ENCODE data around the gene H6PD.

H6PD gene

DNA sequence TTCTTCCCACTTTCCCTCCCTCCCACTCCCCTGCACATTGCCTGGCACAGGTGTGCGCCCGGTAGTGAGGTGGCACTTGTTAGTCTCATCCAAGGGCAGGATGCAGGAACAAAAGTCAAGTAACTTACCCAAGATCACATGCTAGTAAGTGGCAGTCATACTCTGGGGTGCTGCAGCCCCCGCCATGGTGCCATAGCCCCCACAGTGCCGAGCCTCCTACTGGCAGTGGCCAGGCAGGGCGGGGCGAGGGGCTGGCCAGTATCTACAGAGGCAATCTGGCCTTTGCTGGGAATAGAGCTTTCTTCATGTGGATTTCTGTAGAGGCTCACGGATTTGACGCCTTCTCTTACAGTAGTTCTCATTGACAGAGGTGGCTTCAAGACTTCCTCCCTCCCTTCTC, 26.9 kb downstream of the H6PD start:
- H3K36me3 ChIP-seq (ENCODE audit: control insufficient read depth, insufficient read depth, low read length), result peaks cover 9% of the 10 kb centered on the region; the same call in 1 of the 2 replicates

DNA sequence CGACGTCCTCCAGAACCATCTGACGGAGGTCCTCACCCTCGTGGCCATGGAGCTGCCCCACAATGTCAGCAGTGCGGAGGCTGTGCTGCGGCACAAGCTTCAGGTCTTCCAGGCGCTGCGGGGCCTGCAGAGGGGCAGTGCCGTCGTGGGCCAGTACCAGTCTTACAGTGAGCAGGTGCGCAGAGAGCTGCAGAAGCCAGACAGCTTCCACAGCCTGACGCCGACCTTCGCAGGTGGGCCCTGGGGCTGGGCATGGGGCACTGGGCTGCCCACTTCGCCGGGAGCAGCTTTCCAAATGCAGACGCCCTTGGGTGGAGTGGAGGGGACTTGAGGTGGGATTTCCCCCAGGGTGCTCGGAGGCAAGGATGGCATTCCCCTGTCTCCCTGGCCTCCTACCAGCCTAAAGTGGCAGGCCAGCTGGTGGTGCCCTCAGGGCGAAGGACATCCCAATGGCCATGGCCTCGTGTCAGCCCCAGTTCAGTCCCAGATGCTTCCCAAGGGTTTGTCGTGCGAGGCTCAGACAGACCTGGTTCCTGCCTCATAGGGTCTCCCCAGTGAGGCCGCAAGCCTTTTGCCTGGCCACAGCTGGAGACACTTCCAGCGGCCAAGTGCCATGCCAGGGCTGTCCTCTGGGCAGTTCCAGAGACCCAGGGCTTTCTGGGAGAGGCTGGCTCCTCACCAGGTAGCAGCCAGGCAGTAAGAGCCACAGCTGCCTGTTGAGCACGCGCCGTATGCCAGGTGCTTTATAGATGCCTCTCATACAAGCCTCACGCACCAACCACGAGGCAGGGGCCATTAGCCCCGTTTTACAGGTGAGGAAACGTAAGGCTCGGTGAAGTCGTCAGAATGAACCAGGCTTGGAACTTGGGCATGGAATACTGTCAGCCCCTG, 27.8 kb downstream of the H6PD start:
- Histone ChIP-seq H3K4me3 (ENCODE audit: low read depth, low read length) (no peak overlapping the region), H3K9me3 (ENCODE audit: control insufficient read depth, insufficient read depth, low read depth, low read length) (peaks cover 26% of the 10 kb centered on the region), H3K36me3 (ENCODE audit: control insufficient read depth, insufficient read depth, low read length) (peaks cover 9% of the 10 kb centered on the region; the same call in 1 of the 2 replicates), H3K27me3 (ENCODE audit: control insufficient read depth, insufficient read depth, low read length) (no peaks in the 10 kb centered on the region), H3K27ac (ENCODE audit: low read depth, low read length) (no peak overlapping the region), H3K9ac (ENCODE audit: low read length) (no peak overlapping the region), H3K4me1 (ENCODE audit: control insufficient read depth, insufficient read depth, low read length) (peaks cover 2% of the 10 kb centered on the region; the same call in 1 of the 2 replicates)

More for the DNA sequence above, 26.9 kb downstream of the H6PD start:
- H3K9me3 ChIP-seq (ENCODE audit: control insufficient read depth, insufficient read depth, low read depth, low read length), result peaks cover 26% of the 10 kb centered on the region
- H3K4me3 ChIP-seq (ENCODE audit: low read depth, low read length), result no peak overlapping the region
- no peaks in the 10 kb centered on the region; the same call in 1 of the 2 replicates for H3K4me1 ChIP-seq (ENCODE audit: control insufficient read depth, insufficient read depth, low read length)
- H3K9ac ChIP-seq (ENCODE audit: low read length), result no peak overlapping the region
- no peak overlapping the region for H3K27ac ChIP-seq (ENCODE audit: low read depth, low read length)
- no peaks in the 10 kb centered on the region for H3K27me3 ChIP-seq (ENCODE audit: control insufficient read depth, insufficient read depth, low read length)

DNA sequence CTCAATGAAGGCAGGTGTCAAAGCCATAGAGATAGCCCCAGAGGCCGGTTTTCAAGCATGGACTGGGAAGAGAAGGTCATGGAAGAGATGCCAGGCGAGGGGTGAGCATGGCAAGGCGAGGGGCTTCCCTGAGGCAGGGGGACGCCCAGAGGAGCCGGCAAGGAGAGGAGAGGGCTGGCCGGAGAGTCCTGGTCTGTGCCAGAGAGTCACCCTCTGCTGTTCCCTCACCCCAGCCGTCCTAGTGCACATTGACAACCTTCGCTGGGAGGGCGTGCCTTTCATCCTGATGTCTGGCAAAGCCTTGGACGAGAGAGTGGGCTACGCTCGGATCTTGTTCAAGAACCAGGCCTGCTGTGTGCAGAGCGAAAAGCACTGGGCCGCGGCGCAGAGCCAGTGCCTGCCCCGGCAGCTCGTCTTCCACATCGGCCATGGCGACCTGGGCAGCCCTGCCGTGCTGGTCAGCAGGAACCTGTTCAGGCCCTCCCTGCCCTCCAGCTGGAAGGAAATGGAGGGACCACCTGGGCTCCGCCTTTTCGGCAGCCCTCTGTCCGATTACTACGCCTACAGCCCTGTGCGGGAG, 28.8 kb downstream of the H6PD start:
- peaks cover 2% of the 10 kb centered on the region; the same call in 1 of the 2 replicates for H3K4me1 ChIP-seq (ENCODE audit: control insufficient read depth, insufficient read depth, low read length)
- H3K9me3 ChIP-seq (ENCODE audit: control insufficient read depth, insufficient read depth, low read depth, low read length), result peaks cover 20% of the 10 kb centered on the region
- no peak overlapping the region for H3K4me3 ChIP-seq (ENCODE audit: low read depth, low read length)
- no peak overlapping the region for H3K9ac ChIP-seq (ENCODE audit: low read length)
- peaks cover 9% of the 10 kb centered on the region; the same call in 1 of the 2 replicates for H3K36me3 ChIP-seq (ENCODE audit: control insufficient read depth, insufficient read depth, low read length)
- no peak overlapping the region for H3K27ac ChIP-seq (ENCODE audit: low read depth, low read length)
- no peaks in the 10 kb centered on the region for H3K27me3 ChIP-seq (ENCODE audit: control insufficient read depth, insufficient read depth, low read length)

DNA sequence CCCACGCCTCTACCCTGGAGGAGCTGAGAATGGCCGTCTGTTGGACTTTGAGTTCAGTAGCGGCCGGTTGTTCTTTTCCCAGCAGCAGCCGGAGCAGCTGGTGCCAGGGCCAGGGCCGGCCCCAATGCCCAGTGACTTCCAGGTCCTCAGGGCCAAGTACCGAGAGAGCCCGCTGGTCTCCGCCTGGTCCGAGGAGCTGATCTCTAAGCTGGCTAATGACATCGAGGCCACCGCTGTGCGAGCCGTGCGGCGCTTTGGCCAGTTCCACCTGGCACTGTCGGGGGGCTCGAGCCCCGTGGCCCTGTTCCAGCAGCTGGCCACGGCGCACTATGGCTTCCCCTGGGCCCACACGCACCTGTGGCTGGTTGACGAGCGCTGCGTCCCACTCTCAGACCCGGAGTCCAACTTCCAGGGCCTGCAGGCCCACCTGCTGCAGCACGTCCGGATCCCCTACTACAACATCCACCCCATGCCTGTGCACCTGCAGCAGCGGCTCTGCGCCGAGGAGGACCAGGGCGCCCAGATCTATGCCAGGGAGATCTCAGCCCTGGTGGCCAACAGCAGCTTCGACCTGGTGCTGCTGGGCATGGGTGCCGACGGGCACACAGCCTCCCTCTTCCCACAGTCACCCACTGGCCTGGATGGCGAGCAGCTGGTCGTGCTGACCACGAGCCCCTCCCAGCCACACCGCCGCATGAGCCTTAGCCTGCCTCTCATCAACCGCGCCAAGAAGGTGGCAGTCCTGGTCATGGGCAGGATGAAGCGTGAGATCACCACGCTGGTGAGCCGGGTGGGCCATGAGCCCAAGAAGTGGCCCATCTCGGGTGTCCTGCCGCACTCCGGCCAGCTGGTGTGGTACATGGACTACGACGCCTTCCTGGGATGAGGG, 29.7 kb downstream of the H6PD start:
- Histone ChIP-seq H3K9ac (ENCODE audit: low read length) (no peak overlapping the region), H3K9me3 (ENCODE audit: control insufficient read depth, insufficient read depth, low read depth, low read length) (peaks cover 13% of the 10 kb centered on the region), H3K4me3 (ENCODE audit: low read depth, low read length) (no peak overlapping the region), H3K27ac (ENCODE audit: low read depth, low read length) (no peak overlapping the region), H3K4me1 (ENCODE audit: control insufficient read depth, insufficient read depth, low read length) (peaks cover 2% of the 10 kb centered on the region; the same call in 1 of the 2 replicates), H3K36me3 (ENCODE audit: control insufficient read depth, insufficient read depth, low read length) (peaks cover 9% of the 10 kb centered on the region; the same call in 1 of the 2 replicates), H3K27me3 (ENCODE audit: control insufficient read depth, insufficient read depth, low read length) (no peaks in the 10 kb centered on the region)

DNA sequence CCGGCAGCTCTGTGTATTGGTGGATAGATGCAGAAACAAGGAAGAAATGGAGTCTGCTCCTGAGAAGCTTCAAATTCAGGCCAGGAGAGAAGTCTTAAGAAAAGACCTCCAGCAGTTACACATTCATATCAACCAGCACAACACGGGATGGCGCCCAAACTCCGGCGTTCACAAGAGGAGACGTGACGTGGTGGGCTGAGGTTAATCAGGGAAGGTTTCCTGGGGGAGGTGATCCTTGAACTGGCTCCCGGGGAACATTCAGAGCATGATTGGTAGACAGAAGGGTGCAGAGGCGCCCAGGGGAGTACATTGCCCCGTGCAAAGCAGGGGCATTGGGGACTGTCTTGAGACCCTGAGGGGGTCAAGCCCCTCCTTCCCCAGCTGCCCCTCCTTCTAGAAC, 30.5 kb downstream of the H6PD start:
- Histone ChIP-seq H3K4me3 (ENCODE audit: low read depth, low read length) (no peak overlapping the region), H3K27me3 (ENCODE audit: control insufficient read depth, insufficient read depth, low read length) (no peaks in the 10 kb centered on the region), H3K9me3 (ENCODE audit: control insufficient read depth, insufficient read depth, low read depth, low read length) (peaks cover 5% of the 10 kb centered on the region), H3K27ac (ENCODE audit: low read depth, low read length) (no peak overlapping the region), H3K4me1 (ENCODE audit: control insufficient read depth, insufficient read depth, low read length) (peaks cover 2% of the 10 kb centered on the region; the same call in 1 of the 2 replicates), H3K36me3 (ENCODE audit: control insufficient read depth, insufficient read depth, low read length) (peaks cover 9% of the 10 kb centered on the region; the same call in 1 of the 2 replicates), H3K9ac (ENCODE audit: low read length) (no peak overlapping the region)

DNA sequence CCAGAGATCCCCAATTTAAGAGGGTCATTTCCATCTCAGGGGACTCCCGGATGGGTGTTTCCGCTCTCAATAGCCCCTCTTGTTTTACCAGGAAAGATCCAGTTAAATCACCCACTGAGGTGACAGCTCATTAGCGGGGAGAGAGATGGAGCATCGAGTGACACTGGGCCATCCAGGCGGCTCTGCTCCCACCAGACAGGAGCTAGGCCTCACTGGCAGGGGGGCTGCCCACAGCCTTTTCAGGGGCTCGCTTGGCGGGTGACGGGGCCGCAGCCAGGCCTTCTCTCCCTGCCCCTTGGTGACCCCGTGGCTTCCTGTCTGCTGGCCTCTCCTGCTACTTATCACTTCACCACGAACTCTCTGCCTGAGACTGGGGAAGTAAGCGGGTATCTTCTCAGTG, 31.4 kb downstream of the H6PD start:
- Histone ChIP-seq H3K27ac (ENCODE audit: low read depth, low read length) (no peak overlapping the region), H3K4me1 (ENCODE audit: control insufficient read depth, insufficient read depth, low read length) (peaks cover 5% of the 10 kb centered on the region; the same call in 1 of the 2 replicates), H3K36me3 (ENCODE audit: control insufficient read depth, insufficient read depth, low read length) (peaks cover 9% of the 10 kb centered on the region; the same call in 1 of the 2 replicates), H3K9me3 (ENCODE audit: control insufficient read depth, insufficient read depth, low read depth, low read length) (no peaks in the 10 kb centered on the region), H3K4me3 (ENCODE audit: low read depth, low read length) (no peak overlapping the region), H3K27me3 (ENCODE audit: control insufficient read depth, insufficient read depth, low read length) (no peaks in the 10 kb centered on the region), H3K9ac (ENCODE audit: low read length) (no peak overlapping the region)

DNA sequence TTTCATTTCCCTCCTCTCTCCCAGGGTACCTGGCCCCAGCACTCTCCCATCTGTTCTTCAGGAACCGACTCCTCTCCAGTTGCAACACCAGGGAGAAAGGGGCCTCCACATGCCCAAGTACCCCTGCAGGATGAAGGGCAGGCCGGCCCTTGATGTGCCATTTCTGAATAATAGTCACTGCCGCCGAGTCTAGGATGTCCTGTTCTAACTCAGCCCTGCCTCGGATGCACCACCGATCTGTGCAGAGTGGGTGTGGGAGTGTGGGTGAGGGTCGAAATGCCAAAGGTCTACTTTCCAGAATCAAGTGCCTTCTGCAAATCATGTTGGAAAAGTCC, 32.7 kb downstream of the H6PD start:
- Histone ChIP-seq H3K36me3 (ENCODE audit: control insufficient read depth, insufficient read depth, low read length) (peaks cover 9% of the 10 kb centered on the region; the same call in 1 of the 2 replicates), H3K4me3 (ENCODE audit: low read depth, low read length) (no peak overlapping the region), H3K4me1 (ENCODE audit: control insufficient read depth, insufficient read depth, low read length) (peaks cover 5% of the 10 kb centered on the region; the same call in 1 of the 2 replicates), H3K27me3 (ENCODE audit: control insufficient read depth, insufficient read depth, low read length) (no peaks in the 10 kb centered on the region), H3K27ac (ENCODE audit: low read depth, low read length) (no peak overlapping the region), H3K9me3 (ENCODE audit: control insufficient read depth, insufficient read depth, low read depth, low read length) (no peaks in the 10 kb centered on the region), H3K9ac (ENCODE audit: low read length) (no peak overlapping the region)

DNA sequence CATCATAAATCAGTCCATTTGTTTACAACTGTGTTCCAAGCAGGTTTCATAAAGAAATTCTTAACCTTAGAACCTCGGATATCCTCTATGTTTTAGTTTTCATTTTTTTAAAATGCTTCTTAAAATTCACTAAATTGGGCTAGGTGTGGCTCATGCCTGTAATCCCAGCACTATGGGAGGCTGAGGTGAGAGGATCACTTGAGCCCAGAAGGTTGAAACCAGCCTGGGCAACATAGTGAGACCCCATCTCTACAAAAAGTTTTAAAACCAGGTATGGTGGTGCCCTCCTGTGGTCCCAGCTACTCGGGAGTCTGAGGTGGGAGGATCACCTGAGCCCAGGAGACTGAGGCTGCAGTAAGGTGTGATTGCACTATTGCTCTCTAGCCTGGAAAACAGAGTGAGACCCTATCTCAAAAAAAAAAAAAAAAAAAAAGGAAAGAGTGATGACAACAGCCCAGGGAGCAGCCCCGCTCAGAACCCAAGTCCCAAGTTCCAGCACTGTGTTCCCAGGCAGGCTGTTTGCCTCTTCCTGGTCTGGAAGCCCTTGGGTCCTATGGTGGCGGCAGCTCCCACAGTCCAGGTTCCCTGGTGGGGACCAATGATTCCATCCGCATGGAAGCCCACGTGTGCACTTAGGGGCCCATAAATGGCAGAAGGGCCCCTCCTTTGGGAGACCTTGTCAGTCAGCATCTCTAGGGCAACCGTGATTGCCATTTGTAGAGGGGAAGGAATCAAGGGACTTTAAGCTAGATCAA, 33.4 kb downstream of the H6PD start:
- H3K36me3 ChIP-seq (ENCODE audit: control insufficient read depth, insufficient read depth, low read length), result peaks cover 9% of the 10 kb centered on the region; the same call in 1 of the 2 replicates
- H3K9me3 ChIP-seq (ENCODE audit: control insufficient read depth, insufficient read depth, low read depth, low read length), result no peaks in the 10 kb centered on the region

DNA sequence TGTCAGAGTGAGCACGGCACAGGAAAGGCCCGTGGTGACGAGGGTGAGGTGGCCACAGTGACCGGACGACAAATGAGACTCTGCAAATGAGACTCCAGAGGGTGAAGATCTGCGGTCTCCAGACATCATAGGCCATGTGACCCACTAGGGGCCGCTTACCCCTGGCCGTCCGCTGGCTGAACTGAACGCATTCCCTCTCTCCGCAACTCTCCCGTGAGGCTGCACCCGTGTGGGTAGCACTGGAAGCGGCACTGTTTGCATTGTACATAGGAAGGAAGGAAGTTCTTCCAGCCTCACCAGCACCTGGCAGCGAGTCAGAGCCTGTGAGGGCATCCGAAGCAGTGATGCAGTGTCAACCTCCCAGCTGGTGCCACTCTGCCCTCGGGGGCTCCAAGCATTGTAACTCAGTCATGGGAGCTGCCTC, 34.5 kb downstream of the H6PD start:
- Histone ChIP-seq H3K4me1 (ENCODE audit: control insufficient read depth, insufficient read depth, low read length) (peaks cover 5% of the 10 kb centered on the region; the same call in 1 of the 2 replicates), H3K4me3 (ENCODE audit: low read depth, low read length) (no peak overlapping the region), H3K9ac (ENCODE audit: low read length) (no peak overlapping the region), H3K27me3 (ENCODE audit: control insufficient read depth, insufficient read depth, low read length) (no peaks in the 10 kb centered on the region), H3K27ac (ENCODE audit: low read depth, low read length) (no peak overlapping the region), H3K9me3 (ENCODE audit: control insufficient read depth, insufficient read depth, low read depth, low read length) (no peaks in the 10 kb centered on the region), H3K36me3 (ENCODE audit: control insufficient read depth, insufficient read depth, low read length) (peaks cover 9% of the 10 kb centered on the region; the same call in 1 of the 2 replicates)

More for the DNA sequence above, 33.4 kb downstream of the H6PD start:
- no peaks in the 10 kb centered on the region for H3K27me3 ChIP-seq (ENCODE audit: control insufficient read depth, insufficient read depth, low read length)
- no peak overlapping the region for H3K9ac ChIP-seq (ENCODE audit: low read length)
- H3K27ac ChIP-seq (ENCODE audit: low read depth, low read length), result no peak overlapping the region
- no peak overlapping the region for H3K4me3 ChIP-seq (ENCODE audit: low read depth, low read length)
- H3K4me1 ChIP-seq (ENCODE audit: control insufficient read depth, insufficient read depth, low read length), result peaks cover 5% of the 10 kb centered on the region; the same call in 1 of the 2 replicates

DNA sequence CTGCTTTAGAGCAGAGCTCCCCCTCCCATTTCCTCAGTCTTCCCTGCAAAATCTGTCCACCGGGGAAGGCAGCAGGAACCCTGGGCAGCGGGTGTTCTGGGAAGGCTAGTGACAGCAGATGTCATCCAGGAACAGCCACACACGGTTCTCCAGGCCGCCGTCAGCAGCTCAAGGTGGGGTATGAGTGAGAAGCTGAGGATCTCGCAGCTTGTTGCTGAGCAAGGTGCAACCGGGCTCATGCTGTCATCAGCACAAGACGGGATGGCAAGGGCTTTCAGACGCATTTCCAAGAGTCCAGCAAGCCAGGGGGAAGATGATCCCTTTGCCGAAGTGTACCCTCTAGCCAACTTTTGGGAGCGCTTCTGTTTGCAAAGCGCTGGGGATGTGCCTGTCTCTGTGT, 35.1 kb downstream of the H6PD start:
- Histone ChIP-seq H3K9ac (ENCODE audit: low read length) (no peak overlapping the region), H3K27me3 (ENCODE audit: control insufficient read depth, insufficient read depth, low read length) (no peaks in the 10 kb centered on the region), H3K4me3 (ENCODE audit: low read depth, low read length) (no peak overlapping the region), H3K27ac (ENCODE audit: low read depth, low read length) (no peak overlapping the region), H3K9me3 (ENCODE audit: control insufficient read depth, insufficient read depth, low read depth, low read length) (no peaks in the 10 kb centered on the region), H3K4me1 (ENCODE audit: control insufficient read depth, insufficient read depth, low read length) (peaks cover 5% of the 10 kb centered on the region; the same call in 1 of the 2 replicates), H3K36me3 (ENCODE audit: control insufficient read depth, insufficient read depth, low read length) (peaks cover 3% of the 10 kb centered on the region; the same call in 1 of the 2 replicates)

Measured in HUES6 (cell line).